ENCODE data around the gene EOMES. TPM values are rescaled to one million over a fixed set of nuclear protein-coding genes. Genes with fewer than 3 reads are reported as not detected.

The EOMES gene
- total and polyA plus RNA-seq, 12 donors: 0.01 to 0.76 (median 0.17) TPM; not detected in 3

DNA sequence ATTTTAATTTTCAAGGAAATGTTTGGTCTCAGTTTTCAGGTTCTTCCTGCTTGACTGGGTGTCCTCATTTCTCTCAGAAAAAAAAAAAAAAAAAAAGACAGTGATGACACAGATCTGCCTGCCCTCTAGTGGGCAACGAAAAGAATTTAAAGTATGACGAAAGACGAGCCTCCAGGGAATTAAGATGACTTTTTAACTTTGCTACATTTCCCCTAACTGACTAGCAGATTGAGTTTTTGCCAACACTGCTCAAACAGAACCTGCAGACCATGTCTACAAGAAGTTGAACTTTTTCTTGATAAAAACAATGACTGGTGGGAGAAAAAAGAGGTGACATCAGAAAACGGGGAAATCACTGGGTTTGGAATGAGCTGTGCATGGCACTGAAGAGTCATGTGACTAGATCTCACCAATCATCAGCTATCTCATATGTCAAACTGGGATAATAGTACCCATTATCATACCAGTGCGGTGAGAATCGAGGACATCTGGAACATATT lies 40.8 kb downstream of the EOMES start:
- no peaks in the 10 kb centered on the region for H3K9me3 ChIP-seq
- peak overlapping the region in 2 of 10 donors; percentile 19 to 26 for H3K4me3 ChIP-seq
- no peaks in the 10 kb centered on the region for H3K27me3 ChIP-seq
- H3K4me1 ChIP-seq: peaks cover 0 to 13% (median 5%) of the 10 kb centered on the region in 9 donors
- DNase-seq: peak in 1 of 2 donors; percentile 38
- intact Hi-C loops (cut with DNase I): loop anchor here in 7 of 10 donors (1.0 to 10.0 kb wide), 6 partner anchors 364 to 376 kb away; no protein-coding TSS in a partner anchor
- H3K36me3 ChIP-seq: no peaks in the 10 kb centered on the region
- TF ChIP-seq CTCF (IDR thresholded peaks at IDR 0.05): peak; percentile 31 to 71 (median 65)
- peak in 7 of 8 donors; percentile 20 to 67 (median 51) for ATAC-seq
- peak overlapping the region in 2 of 10 donors; percentile 48 to 51 for H3K27ac ChIP-seq
- 23 to 27% methylated on average over 6 of the region's 6 CpGs for WGBS, 2 donors

DNA sequence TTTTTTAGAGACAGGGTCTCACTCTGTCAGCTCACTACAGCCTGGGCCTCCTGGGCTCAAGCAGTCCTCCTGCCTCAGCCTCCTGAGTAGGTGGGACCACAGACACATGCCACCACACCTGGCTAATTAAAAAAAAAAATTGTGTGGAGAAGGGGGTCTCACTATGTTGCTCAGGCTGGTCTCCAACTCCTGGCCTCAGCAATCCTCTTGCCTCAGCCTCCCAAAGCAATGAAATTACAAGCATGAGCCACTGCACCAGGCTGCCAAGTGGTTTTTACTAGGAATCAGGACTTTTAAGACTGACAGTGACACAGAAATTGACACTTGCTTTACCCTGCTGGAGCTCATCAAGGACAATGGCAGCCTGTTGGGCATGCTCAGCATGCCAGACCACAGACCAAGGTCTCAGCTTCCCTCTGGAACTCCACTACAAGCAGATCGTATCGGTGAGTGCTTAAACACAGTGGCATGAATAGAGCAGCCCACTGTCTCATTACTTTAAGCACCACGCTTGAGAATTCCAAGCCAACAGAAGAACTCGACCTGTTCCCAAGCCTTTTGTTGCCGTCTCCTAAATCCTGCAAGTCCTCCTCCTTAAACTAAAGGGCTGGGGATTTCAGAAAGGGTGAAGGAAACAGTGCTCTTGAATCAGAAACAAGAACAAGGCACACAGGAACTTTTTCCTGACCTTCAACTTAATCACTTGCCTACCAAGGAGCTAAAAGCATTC lies 41.4 kb downstream of the EOMES start:
- Histone ChIP-seq H3K36me3 (no peaks in the 10 kb centered on the region), H3K9me3 (no peaks in the 10 kb centered on the region), H3K4me1 (peaks cover 0 to 13% (median 6%) of the 10 kb centered on the region in 9 donors), H3K27me3 (no peaks in the 10 kb centered on the region), H3K4me3 (no peak overlapping the region), H3K27ac (peak overlapping the region in 2 of 10 donors; percentile 48 to 51)
- intact Hi-C loops (cut with DNase I): loop anchor here in 7 of 10 donors (1.0 to 10.0 kb wide), 6 partner anchors 363 to 376 kb away; no protein-coding TSS in a partner anchor
- TF ChIP-seq CTCF (IDR thresholded peaks at IDR 0.05): no peak
- no peak for DNase-seq
- ATAC-seq: peak in 3 of 8 donors; percentile 6 to 29 (median 7)
- WGBS, 2 donors: 57 to 59% methylated on average over 5 of the region's 5 CpGs

GRCh38 chr3:27679691-27680090 lies 42.4 kb downstream of the EOMES start:
- DNase-seq (no peak), ATAC-seq (no peak)
- Histone ChIP-seq H3K9me3 (no peaks in the 10 kb centered on the region), H3K27me3 (no peaks in the 10 kb centered on the region), H3K4me3 (no peak overlapping the region), H3K27ac (no peak overlapping the region), H3K36me3 (no peaks in the 10 kb centered on the region), H3K4me1 (peaks cover 0 to 13% (median 10%) of the 10 kb centered on the region in 9 donors)
- 69 to 74% methylated on average over 1 of the region's 1 CpG for WGBS, 2 donors
- intact Hi-C loops (cut with DNase I): loop anchor here in 8 of 10 donors (2.0 to 10.0 kb wide), 9 partner anchors 115 to 545 kb away; partner anchors contain the start of gene SLC4A7 (in 1 of the 8)
- no peak for TF ChIP-seq CTCF (IDR thresholded peaks at IDR 0.05)

- Histone ChIP-seq H3K4me3 (no peak overlapping the region), H3K27ac (no peak overlapping the region), H3K4me1 (peaks cover 0 to 13% (median 10%) of the 10 kb centered on the region in 9 donors), H3K27me3 (no peaks in the 10 kb centered on the region), H3K9me3 (no peaks in the 10 kb centered on the region), H3K36me3 (no peaks in the 10 kb centered on the region)
- ATAC-seq (no peak), DNase-seq (no peak)
- TF ChIP-seq CTCF (IDR thresholded peaks at IDR 0.05): no peak
- intact Hi-C loops (cut with DNase I): loop anchor here in 5 of 10 donors (5.0 to 10.0 kb wide), 5 partner anchors 113 to 543 kb away; partner anchors contain the start of gene SLC4A7 (in 1 of the 5)
Observed at GRCh38 chr3:27678234-27678633, 43.9 kb downstream of the EOMES start.

Measured in heart right ventricle (tissue), 16 donors.